T-helper 2 cell (primary cell): ENCODE data around the gene RHOBTB1.

Experiments
- DNase-seq, 5 experiments: peaks; one replicate each; pipeline versions ENCODE4 v3.0.0 to v3.0.0-alpha.2; 2012 to 2022

Gene RHOBTB1

DNA sequence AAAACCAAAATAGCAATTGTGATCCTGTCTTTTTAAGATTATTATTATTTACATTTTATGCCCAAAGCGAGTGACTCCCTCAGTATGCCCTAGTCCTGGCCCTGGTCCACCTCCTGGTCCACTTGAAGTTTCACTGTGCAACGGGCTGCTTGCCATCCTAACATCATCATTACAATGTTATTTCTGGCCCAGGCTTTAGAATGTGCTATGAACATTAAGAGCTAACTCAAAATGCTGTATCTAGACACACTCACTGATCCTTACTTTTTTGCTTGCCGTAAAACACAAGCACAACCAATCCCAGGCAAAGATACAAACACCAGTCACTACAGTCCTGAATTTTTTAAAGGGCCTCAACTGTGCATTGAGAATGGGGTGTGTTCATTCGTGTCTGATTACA lies 38.4 kb downstream of the RHOBTB1 start:
- DNase-seq = no peak

DNA sequence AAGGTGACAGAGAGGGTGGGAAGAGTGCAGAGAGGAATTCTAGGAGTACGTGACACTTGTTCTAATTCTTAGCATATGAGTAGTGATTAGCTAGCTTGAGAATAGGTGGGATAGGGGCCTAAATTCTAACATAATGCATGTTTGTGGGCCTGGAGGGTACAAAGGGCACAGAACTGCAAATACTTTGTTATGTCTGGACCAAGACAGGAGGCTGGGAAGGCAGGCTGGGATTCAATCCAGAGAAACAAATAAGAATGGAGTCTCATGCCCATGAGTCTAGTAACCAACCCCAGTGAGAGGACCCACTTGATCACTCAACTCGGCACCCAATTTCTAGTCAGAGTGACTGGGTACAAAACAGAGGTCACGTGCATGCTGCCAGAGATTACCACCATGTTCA lies 40.9 kb downstream of the RHOBTB1 start:
- DNase-seq = no peak

DNA sequence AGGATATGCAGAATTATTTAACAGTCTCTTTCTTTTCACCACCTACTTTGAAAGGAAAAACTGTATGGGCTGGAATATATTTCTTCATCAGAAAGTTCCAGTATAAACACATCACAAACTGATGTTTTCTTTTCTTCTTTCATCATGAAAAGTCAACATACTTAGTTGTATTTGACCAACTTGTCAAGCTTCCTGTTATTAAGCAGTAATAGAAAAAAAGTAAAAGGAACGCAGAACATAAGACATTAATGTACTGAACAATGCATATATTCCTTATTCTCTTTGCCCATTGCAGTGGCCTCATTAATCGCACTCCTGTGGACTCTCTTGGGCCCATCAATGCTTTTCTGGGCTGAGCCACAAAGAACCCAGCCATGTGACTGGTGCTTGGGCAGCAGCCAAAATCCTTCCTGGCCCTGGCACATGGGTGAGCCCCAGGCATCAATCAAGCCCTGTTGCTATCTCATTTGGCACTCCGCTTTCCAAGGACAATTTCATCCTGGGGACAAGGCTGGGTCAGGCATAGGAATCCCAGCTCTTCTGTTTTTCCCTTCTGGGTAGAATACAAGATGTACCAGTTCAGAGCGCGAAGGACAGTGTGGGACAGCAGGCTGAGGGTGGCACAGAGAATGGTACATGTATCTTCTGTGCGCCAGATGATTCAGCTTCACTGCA lies 42.3 kb downstream of the RHOBTB1 start:
- DNase-seq = no peak

GRCh38 chr10:60899266-60899665 lies 44.7 kb downstream of the RHOBTB1 start:
- DNase-seq = no peak

GRCh38 chr10:60898321-60898720 lies 45.7 kb downstream of the RHOBTB1 start:
- no peak for DNase-seq

DNA sequence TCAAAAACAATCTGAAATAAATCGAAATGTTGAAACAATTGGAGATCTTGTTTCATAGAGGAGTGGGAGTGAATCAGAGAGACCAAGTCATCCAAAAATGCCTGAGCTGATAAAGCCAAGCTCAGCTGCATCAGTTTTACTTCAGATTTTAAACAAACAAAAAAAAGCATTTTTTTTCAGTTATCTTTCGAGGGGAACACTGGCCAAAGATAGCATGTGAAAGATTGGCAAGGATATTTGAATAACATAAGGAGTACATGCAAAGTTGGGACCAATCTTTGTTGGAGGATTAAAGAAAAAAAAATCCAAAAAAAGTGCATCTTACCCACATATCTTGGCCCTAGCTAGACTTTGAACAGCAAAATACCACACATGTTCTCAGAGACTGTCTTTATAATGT lies 47.2 kb downstream of the RHOBTB1 start:
- DNase-seq = no peak

GRCh38 chr10:60896033-60896432 lies 48.0 kb downstream of the RHOBTB1 start:
- DNase-seq = no peak

DNA sequence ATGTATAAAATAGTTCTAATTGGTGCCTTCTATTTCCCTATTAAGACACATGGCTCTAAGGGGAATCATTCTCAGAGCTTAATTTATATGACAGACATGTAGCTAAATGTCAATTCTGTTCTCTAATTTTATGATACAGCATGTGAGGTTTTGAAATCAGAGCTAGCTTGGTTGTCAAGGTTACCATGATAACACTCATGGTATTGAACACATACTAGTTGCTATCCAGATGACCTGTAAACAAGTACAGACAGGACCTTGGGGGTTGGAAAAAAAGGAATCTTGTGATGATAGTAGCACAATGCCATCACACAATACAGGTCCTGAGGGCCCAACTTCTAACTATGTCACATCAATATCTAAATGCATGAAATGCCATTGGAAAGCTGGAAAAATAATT lies 49.2 kb downstream of the RHOBTB1 start:
- no peak for DNase-seq

DNA sequence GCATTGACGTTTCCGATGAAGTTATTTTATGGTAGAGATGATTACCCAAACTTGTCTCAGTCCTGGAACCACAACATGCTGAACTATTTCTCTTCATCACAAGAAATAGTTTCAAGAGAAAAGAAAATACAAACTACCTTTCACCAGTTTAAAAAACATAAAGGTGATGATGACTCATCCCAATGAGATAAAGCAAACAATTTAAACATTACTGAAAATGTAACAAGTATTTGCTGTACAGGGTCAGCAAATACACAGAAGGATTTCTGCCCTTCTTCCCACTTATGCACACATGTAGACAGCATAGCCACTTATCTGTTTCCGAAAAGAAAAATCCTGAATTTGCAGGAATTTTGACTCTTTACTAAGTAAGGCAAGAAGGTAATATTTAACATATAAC lies 50.8 kb downstream of the RHOBTB1 start:
- no peak for DNase-seq

GRCh38 chr10:60892571-60892970 lies 51.4 kb downstream of the RHOBTB1 start:
- DNase-seq = no peak

- no peak for DNase-seq
Measured at GRCh38 chr10:60890811-60891210, 53.2 kb downstream of the RHOBTB1 start.

DNA sequence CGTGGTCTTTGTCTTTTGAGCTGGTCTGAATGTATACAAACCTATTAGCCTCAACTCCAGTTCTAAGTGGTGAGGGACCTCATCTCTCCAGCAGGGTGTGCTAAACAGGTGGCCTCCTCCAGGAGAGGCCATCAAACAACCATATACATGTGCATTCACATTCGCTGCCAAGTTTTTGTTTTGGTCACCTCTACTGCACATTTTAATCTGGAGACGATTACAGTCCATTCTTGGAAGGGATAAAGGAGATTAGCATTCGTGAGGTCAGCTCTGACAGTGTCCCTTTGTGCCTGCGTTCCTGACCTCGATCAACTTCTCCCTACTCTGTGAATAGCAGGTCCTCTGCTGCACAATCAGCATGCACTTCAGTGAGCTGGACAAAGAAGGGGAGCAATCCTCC lies 60.8 kb downstream of the RHOBTB1 start:
- peak in 1 of 5 experiments; percentile 45 for DNase-seq

- no peak for DNase-seq
Measured at GRCh38 chr10:60878224-60878623, 65.8 kb downstream of the RHOBTB1 start.

- no peak for DNase-seq
Measured at GRCh38 chr10:60877777-60878120, 66.2 kb downstream of the RHOBTB1 start.

- DNase-seq = no peak
Measured at GRCh38 chr10:60877061-60877776, 66.8 kb downstream of the RHOBTB1 start.

- no peak for DNase-seq
Measured at GRCh38 chr10:60873758-60874157, 70.2 kb downstream of the RHOBTB1 start.

DNA sequence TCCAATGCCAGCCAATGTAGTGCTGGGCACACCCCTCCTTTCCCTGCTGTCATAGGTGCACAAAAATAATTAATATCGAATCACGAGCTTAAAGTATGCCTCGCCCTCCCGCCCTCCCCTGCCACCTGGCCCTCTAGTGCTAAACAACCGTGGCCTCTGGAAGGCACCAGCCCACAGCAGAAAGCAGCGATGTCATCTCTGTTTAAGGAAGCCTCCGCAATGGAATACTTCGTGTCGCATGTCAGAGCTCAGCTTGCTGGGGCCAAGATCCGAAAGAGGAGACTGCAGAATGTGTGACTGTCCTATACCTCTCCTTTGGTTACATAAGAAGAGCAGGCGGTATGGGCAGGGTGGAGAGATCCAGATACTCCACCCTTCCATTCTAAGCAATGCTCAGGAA lies 71.5 kb downstream of the RHOBTB1 start:
- no peak for DNase-seq

DNA sequence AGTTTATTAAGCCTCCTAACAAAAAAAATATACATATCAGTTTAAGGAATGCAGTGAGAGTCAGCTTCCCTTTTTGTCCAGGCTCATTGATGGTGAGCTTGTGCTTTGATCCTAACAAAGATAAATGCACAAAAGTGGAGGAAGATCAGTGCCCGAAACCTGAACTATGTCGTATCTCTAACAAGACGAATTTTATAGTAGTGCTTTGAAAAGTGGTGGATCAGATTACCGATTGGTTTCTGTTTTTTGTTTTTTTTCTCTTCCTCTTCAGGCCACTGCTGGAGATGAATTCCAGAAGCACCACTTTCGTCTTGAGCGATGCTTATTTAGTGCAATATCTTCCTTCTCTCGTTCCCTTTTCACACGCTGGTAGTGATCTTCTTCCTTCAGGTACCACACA lies 72.8 kb downstream of the RHOBTB1 start:
- DNase-seq = no peak

GRCh38 chr10:60870803-60871202 lies 73.2 kb downstream of the RHOBTB1 start:
- no peak for DNase-seq

GRCh38 chr10:60870416-60870728 lies 73.6 kb downstream of the RHOBTB1 start:
- no peak for DNase-seq

- no peak for DNase-seq
Measured at GRCh38 chr10:60869652-60870415, 74.2 kb downstream of the RHOBTB1 start.

DNA sequence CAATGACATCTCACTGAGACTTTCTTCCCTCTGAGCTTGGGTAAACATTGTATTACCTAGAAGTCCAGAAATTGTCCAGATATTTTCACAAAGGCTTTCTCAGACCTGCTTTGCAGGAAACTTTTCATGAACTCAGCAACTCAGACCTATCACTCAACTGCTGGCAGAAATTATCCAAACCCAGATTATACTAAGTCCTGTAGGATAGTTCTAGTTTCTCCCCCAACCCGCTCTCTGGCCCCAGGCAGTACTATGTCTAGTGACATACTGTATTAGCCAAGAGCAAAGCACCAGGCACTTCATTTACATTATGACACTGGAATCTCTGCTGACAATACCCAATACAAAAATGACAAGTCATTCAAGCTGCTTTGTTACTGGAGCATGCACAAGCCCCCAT lies 75.0 kb downstream of the RHOBTB1 start:
- no peak for DNase-seq

DNA sequence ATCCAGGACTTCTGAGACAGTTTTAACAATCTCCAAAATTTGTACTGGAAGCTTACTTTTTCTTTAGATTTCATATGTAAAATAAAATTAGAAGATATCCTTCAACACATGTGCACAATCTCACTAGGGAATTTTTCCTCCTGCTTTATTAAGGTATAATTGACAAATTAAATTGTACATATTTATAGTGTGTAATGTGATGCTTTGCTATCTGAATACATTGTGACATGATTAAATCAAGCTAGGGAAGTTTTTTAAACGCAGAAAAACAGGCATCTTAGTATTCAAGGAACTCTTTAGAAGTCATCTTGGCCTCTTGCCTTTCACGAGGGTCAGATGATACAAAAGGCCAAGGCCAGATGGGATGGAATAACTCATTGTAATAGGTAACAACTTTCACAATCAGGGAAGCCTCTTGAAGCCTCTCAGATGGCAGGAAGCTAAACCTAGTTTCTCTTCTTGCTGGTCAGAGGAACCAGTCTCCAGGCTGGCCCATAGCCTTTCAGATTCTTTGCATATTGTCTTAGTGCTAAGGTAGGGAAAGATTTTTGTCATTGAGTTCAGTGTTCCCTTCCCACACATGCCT lies 78.7 kb downstream of the RHOBTB1 start:
- no peak for DNase-seq

DNA sequence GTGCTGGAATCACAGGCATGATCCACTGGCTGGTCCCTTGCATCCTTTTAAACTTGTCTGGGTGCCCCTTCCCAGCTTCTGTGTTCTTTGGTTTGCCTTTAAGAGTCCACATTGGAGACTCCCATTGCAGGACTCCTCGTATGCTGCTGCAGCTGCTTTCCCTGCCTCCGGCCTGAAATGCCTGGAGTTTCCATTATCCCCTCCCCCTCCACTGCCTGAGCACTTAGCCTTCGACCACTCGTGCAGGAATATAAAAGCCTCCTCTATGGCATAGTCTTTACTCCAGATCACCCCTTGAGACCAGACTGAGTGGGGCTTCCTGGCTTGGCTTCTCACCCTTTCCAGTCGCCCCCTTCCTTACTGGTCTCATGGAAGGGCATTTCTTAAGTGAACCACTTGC lies 80.2 kb downstream of the RHOBTB1 start:
- DNase-seq = no peak
